Neutrophil (primary cell): ENCODE results near the gene SFPQ.

ENCODE experiments used
- H3K27ac ChIP-seq: fragments of 200-600 bp; sonication (generic); 2 replicates; pipeline ENCODE4 v1.5.1; 2016; ENCODE audit warnings: mild to moderate bottlenecking, moderate library complexity
- H3K27me3 ChIP-seq: fragments of 200-600 bp; sonication (generic); 2 replicates; pipeline ENCODE4 v1.6.0; 2016; ENCODE audit warnings: mild to moderate bottlenecking
- H3K36me3 ChIP-seq: fragments of 200-600 bp; sonication (generic); 2 replicates; pipeline ENCODE4 v1.5.1; 2017
- H3K4me1 ChIP-seq, 2 experiments: fragments of 200-600 bp in 1 of 2; sonication (generic) in 1 of 2; 1 replicate in 1 of 2; 2 replicates in 1 of 2; pipeline versions ENCODE4 v1.5.1 to v1.6.1; 2013 to 2016; ENCODE audit warnings: low read depth in 1 of 2, low read length in 1 of 2, mild to moderate bottlenecking in 1 of 2, moderate library complexity in 1 of 2; ENCODE audit not compliant: control insufficient read depth in 1 of 2, insufficient read depth in 1 of 2
- H3K4me3 ChIP-seq, 2 experiments: fragments of 200-600 bp in 1 of 2; sonication (generic) in 1 of 2; 1 replicate in 1 of 2; 2 replicates in 1 of 2; pipeline ENCODE4 v1.5.1; 2013 to 2016; ENCODE audit warnings: low read depth in 1 of 2, low read length in 1 of 2, mild to moderate bottlenecking in 1 of 2, moderate library complexity in 1 of 2
- H3K9me3 ChIP-seq: fragments of 200-600 bp; sonication (generic); 2 replicates; pipeline ENCODE4 v1.5.1; 2016
- CTCF ChIP-seq: fragments of 200-600 bp; sonication (generic); IDR thresholded peaks from 2 replicates; pipeline ENCODE4 v1.5.1; 2016; ENCODE audit warnings: antibody characterized with exemption

The SFPQ gene

GRCh38 chr1:35178874-35179380 is 14.0 kb downstream of the SFPQ start:
- TF ChIP-seq CTCF, result no peak
- no peak overlapping the region for H3K27ac ChIP-seq
- H3K36me3 ChIP-seq, result peaks cover 99% of the 10 kb centered on the region
- no peaks in the 10 kb centered on the region for H3K9me3 ChIP-seq
- H3K27me3 ChIP-seq, result no peaks in the 10 kb centered on the region
- no peak overlapping the region for H3K4me3 ChIP-seq
- no peaks in the 10 kb centered on the region for H3K4me1 ChIP-seq

GRCh38 chr1:35178295-35178695 is 14.7 kb downstream of the SFPQ start:
- no peak overlapping the region for H3K27ac ChIP-seq
- no peaks in the 10 kb centered on the region for H3K4me1 ChIP-seq
- no peak for TF ChIP-seq CTCF
- no peak overlapping the region for H3K4me3 ChIP-seq
- no peaks in the 10 kb centered on the region for H3K27me3 ChIP-seq
- peaks cover 95% of the 10 kb centered on the region for H3K36me3 ChIP-seq
- H3K9me3 ChIP-seq, result no peaks in the 10 kb centered on the region

- Histone ChIP-seq H3K4me1 (no peaks in the 10 kb centered on the region), H3K27me3 (no peaks in the 10 kb centered on the region), H3K27ac (no peak overlapping the region), H3K36me3 (peaks cover 86% of the 10 kb centered on the region), H3K4me3 (no peak overlapping the region), H3K9me3 (no peaks in the 10 kb centered on the region)
- TF ChIP-seq CTCF, result no peak
Observed at GRCh38 chr1:35177237-35177786, 15.6 kb downstream of the SFPQ start.

DNA sequence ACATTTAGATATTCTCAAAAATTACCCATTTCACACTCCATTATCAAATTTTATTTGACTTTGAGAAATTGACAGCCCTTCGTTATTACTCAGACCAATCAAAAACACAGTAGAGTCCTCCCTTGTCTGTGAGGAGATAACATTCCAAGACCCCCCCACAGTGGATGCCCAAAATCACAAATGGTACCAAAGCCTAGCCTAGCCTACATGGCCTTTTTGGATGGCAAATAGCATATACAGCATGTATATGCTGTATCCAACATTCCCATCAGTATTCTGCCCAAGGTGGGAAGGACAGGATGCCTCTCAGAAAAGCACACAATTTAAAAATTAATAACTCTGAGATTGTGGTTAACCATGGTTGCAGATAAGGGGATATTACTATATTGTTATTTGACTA is 17.3 kb downstream of the SFPQ start:
- H3K4me3 ChIP-seq, result no peak overlapping the region
- no peak overlapping the region for H3K27ac ChIP-seq
- no peaks in the 10 kb centered on the region for H3K9me3 ChIP-seq
- peaks cover 68% of the 10 kb centered on the region for H3K36me3 ChIP-seq
- no peaks in the 10 kb centered on the region for H3K27me3 ChIP-seq
- TF ChIP-seq CTCF, result no peak
- H3K4me1 ChIP-seq, result no peaks in the 10 kb centered on the region

- no peaks in the 10 kb centered on the region for H3K4me1 ChIP-seq
- peaks cover 64% of the 10 kb centered on the region for H3K36me3 ChIP-seq
- no peaks in the 10 kb centered on the region for H3K9me3 ChIP-seq
- TF ChIP-seq CTCF, result no peak
- H3K27me3 ChIP-seq, result no peaks in the 10 kb centered on the region
- peak overlapping the region; percentile 11 for H3K27ac ChIP-seq
- H3K4me3 ChIP-seq, result no peak overlapping the region
Observed at GRCh38 chr1:35175098-35175576, 17.8 kb downstream of the SFPQ start.
